Activated naive CD8-positive, alpha-beta T cell treated with anti-CD3 and anti-CD28 coated beads, Interleukin-2, amount 50 U/mL, for 16 hours (primary cell): ENCODE measurements around the gene LDLRAD3.

Experiments used
- DNase-seq: peaks from one replicate; pipeline ENCODE4 v3.0.0-alpha.2; 2020; ENCODE audit warnings: low read depth, low spot score

The LDLRAD3 gene

DNA sequence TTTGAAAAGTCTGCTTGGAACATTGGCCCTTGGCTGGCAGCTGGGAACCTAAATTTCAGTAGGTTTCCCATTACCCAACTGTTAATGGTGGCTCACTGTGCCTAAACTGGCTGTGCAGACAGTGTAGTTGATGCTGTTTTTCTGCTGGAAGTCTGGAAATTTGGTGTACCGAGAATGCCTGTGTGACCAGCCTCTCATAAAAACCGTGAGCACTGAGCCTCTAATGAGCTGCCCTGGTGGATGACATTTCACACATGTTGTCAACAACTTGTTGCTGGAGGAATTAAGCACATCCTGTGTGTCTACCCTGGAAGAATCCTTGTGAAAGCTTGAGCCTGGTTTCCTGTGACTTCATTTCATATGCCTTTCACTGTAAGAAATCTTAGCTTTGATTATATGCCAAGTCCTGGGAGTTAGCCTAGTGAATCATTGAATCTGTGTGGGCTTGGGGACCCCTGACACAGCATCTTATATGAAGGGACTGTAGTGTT lies 131.1 kb downstream of the LDLRAD3 start:
- DNase-seq, result no peak

- no peak for DNase-seq
Measured at GRCh38 chr11:36077368-36077767, 133.5 kb downstream of the LDLRAD3 start.

DNA sequence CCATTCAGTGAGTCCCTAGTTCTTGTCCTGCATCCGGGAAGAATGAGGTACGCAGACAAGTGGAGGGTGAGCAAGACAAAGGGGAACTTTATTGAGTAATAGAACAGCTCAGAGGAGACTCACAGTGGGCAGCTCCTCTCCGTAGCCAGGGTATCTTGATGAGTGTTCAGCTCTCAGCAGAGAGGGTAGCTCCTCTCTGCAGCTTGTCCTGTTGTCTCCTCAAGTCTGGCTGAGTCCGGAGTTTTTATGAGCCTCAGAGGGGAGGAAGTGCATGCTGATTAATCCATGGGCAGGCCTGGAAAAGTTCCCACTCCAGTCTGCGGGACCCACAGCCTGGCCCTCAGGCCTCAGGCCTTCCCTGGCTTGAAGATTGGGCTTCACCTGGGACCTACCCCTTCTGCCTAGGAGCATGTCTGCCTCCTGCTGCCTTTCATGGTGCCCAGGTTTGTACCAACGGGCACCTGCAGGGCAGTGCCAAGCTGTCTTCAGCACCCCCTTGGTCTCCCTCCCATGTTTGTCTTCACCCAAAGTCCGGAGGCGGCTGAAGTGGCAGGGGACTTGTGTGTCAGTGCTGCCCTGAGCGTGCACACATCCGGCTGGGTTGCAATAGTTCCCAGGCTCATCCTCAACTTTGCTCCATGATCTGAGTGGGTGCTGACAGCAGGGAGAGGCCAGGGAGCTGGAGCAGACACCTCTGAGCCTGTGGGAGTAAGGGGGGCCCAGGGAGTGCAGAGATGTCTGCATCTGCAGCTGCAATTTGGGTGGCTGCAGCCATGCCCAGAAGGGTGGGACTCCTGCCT lies 134.2 kb downstream of the LDLRAD3 start:
- DNase-seq, result no peak

GRCh38 chr11:36078686-36079055 lies 134.8 kb downstream of the LDLRAD3 start:
- DNase-seq, result no peak

- DNase-seq, result no peak
Measured at GRCh38 chr11:36079878-36080675, 136.2 kb downstream of the LDLRAD3 start.

DNA sequence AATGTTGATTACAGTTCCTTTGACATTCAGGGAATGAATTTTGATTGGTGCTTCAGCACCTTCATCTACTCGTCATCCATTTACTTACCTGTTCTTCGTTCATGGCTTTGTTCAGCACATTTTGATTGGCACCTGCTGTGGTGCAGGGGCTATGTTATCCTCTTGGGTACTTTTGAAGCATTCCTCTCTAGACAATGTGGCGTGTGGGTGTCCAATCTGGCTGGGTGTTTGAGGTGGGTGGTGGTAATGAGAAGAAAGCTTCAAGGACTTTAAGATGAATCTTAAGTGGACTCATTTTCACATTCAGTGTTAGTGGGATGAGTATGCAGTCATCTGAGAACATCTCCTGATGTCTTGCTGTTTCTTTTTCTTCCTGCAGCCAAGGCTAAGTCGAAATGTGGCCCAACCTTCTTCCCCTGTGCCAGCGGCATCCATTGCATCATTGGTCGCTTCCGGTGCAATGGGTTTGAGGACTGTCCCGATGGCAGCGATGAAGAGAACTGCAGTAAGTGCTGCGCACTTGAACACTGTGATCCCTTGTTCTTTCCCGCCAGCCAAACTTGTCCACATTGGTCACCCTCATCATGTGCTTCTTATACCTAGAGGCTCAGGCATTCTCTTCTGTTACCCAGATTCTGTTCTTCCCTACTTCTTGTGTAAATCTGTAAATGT lies 137.5 kb downstream of the LDLRAD3 start:
- DNase-seq, result no peak

DNA sequence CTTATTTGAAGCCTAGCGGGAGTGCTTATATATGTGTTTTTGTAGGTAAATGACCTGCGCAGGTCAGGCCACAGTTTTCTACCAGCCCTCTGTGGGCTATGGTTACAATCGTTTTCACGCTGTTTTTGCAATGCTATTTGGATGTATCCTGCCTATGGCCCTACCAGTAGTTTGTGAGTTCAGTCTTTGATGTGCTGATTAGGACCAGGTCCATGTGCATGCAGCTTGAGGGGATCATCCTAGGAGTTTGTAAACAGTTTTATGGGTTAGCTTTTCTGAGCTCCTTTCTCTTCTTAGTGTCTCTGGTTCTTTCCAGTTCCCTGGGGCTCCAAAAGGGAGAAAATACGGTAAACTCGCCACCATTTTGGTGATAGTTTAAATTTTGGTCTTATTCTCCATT lies 142.5 kb downstream of the LDLRAD3 start:
- no peak for DNase-seq

DNA sequence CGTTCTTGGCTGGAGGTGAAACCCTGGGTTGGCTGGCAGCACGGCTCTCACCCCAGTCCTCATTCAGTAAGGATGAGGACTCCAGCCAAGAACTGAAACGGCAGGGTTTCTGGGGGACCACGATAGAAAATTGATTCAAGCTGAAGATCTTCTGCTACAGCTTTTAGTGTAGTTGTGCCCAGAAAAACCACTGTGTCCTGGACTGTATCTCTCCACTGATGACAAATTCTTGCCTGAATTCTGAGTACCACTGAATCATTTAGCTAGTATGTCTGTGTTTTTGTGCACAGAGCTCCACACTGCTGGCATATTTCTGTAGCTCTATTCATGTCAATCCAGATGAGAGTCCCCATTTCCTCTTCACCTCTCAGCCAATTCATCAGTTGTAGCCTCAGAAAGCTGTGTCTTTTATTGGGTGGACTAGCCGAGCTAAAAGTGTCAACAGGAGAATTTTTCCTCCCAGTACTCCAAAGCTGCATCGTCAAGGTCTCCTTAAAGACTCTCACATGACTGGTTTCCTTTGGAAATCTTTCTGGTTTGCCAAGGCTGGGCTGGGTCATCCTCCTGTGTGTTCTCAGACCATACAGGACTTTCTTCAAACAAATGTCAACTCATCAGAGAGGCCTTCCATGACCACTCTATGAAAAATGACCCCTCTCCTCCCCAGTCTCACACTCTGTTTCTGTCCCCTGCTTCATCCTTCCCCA lies 144.6 kb downstream of the LDLRAD3 start:
- no peak for DNase-seq

DNA sequence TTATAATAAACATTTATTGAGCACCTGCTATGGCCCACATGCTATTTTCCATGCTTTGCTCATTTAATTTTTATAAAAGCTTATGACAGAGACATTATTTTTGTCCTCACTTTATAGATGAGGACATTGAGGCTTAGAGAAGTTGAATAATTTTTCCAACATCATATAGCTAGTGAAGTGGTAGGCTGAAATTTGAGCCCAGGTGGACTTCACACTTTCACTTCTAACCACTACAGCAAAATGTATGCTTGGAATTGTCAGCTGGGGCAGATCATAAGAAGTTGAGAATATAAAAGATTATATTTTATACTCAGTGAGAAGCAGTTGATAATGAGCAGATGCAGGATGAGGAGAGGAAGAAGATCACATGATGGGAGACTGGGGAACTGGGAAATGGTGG lies 146.1 kb downstream of the LDLRAD3 start:
- no peak for DNase-seq

DNA sequence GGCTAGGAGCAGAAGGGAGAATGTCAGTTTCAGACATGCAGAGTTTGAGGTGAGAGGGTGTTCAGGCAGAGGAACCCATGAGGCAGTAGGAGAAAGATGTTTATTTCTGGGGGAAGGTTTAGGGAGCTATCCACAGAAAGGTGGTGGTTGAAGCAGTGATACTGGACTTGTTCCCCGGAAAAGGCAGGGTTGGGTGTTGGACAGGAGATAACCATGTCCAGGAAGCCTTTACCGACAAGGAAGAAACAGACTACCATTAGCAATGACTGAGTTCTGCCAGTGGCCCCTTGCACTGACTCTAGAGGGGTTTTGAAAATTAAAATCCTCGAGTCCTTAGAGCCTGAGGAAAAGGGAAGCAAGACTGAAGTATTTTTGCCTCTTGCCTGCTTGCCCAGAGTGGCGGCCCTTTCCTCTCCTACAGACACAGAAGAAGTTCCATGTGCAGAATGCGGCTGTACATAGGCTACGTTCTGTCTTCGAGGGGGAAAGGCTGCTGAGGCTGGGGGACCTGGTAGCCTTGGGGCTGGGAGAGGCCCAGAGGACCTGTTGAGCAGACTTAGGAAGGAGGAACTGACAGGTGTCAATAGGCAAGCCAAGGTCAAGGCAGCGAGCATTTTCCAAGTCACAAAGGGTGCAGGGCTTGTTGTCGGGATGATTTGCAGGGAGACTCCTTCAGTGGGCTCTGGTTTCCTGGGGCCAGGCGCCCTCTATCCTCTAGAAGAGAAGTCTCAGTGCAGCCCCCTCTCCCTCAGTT lies 146.7 kb downstream of the LDLRAD3 start:
- no peak for DNase-seq

DNA sequence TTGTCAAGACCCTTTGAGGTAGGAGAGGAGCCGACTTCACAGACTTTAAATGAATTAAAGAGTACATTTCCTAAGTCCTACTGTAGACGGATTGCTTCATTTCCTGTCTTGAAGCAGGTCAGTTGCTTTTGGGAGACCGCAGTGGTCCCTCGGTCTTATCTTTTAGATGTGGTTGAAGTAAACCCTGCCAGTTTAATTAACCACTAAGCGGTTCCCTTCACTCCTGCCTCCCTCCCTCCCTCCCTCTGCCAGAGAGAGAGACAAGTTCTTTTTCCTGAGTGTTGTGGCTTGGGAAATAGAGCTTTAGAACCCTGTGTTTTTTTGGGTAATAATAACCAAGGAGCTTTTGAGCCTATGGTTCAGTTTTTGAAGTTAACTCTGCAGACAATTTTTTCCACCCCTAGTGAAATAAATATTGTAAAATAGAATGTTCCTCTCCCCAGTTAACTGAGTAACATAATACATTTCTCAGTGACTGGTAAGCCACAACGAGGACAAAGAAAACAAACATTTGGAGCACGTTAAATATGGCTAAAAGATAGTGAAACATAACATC lies 147.5 kb downstream of the LDLRAD3 start:
- DNase-seq, result no peak

GRCh38 chr11:36092314-36093030 lies 148.6 kb downstream of the LDLRAD3 start:
- DNase-seq, result no peak

GRCh38 chr11:36093548-36093947 lies 149.7 kb downstream of the LDLRAD3 start:
- DNase-seq, result no peak

DNA sequence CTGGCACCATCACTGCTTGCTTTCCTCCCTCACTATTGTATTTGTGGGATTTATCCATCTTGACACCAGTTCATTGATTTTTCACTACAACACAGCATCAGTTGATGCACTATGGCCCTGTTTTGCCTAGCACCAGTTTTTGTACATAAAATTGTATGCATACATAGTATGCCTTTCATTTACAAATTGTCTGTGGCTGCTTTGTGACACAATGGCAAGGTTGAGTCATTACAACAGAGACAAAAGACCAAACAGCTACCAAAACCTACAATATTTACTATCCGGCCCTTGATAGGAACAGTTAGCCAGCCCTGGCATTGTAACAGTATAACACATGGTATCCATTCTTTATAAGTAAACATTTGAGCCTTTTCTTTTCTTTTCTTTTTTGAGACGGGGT lies 150.3 kb downstream of the LDLRAD3 start:
- DNase-seq, result no peak

DNA sequence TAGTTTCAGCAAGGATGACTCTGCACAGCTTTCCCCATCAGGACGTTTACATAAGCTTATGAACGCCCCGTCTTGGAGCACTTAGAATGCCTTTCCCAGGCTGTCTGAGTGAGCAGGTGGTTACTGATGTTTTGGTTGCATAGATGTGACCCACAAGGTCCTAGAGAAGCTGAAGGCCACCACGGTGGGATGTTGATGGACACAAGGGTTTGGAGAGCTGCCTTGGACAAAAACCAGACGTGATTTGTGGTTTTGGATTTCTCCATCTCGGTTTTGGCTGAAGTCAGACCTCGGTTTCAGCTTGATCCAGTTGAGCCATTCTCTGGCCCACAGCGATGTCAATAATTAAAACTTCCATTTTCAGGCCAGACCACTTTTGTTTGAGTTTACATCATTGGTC lies 151.9 kb downstream of the LDLRAD3 start:
- no peak for DNase-seq

- DNase-seq, result no peak
Measured at GRCh38 chr11:36097219-36097650, 153.4 kb downstream of the LDLRAD3 start.

- no peak for DNase-seq
Measured at GRCh38 chr11:36098087-36098486, 154.2 kb downstream of the LDLRAD3 start.

- DNase-seq, result no peak
Measured at GRCh38 chr11:36098853-36099375, 155.1 kb downstream of the LDLRAD3 start.

GRCh38 chr11:36101466-36101865 lies 157.6 kb downstream of the LDLRAD3 start:
- no peak for DNase-seq

DNA sequence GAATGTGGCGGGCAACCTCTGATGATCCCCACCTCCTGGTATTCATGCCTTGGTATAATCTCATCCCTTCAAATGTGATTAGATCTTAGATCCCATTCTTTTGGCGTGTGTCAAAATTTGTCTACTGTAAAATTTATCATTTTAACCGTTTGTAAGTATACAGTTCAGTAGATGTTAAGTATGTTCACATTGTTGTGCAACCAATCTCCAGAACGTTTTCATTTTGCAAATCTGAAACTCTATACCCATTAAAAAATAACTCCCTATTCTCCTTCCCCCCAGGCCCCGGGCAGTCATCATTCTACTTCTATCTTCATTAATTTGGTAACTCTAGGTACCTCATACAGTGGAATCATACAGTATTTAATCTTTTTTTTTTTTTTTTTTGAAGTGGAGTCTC lies 159.0 kb downstream of the LDLRAD3 start:
- no peak for DNase-seq
